HCT116 (cell line): Measurements from ENCODE around the gene SRP54. TPM values are rescaled to one million over a fixed set of nuclear protein-coding genes. Genes with fewer than 3 reads are reported as not detected.

Experiments
- ATAC-seq: fragments of 200-7000 bp; cut with Tn5 transposase; 2 replicates; pipeline ENCODE4 v1.9.1; 2020; ENCODE audit warnings: mild to moderate bottlenecking, moderate library complexity
- BruUV-seq: library from RNA; stranded (reverse); fragments of 400-500 nt; replicated peaks from 2 replicates; lab custom pipeline; 2021; lab: Mats Ljungman, UMichigan
- CTCF ChIA-PET: fragments of 300-600 bp; sonication (Branson Sonifier 250); formaldehyde crosslinking; loops from one replicate; lab custom pipeline; 2021; ENCODE audit warnings: antibody characterized with exemption; lab: Charles Lee
- POLR2A ChIA-PET: fragments of 300-600, 350-600 bp; sonication (Branson Sonifier 250); formaldehyde crosslinking; loops from one replicate; lab custom pipeline; 2021; ENCODE audit warnings: antibody characterized with exemption; lab: Charles Lee
- RAD21 ChIA-PET, 2 experiments: fragments of 300-600 bp; sonication (Branson Sonifier 250); formaldehyde crosslinking; loops; one replicate each; lab custom pipeline; 2023; ENCODE audit warnings: low total read pairs in 2 of 2; ENCODE audit not compliant: uncharacterized antibody in 2 of 2, unreplicated experiment in 2 of 2, low non-redundant PET in 1 of 2; lab: Charles Lee
- DNase-seq: peaks from one replicate; pipeline ENCODE4 v3.0.0-alpha.2; 2010; ENCODE audit warnings: low read depth, low spot score
- H2AFZ ChIP-seq: fragments of 200-600 bp; shearing (Covaris generic), sonication (generic); 2 replicates; pipeline ENCODE4 v1.6.1; 2017; ENCODE audit warnings: low read depth, mixed run types, mixed read lengths, antibody characterized with exemption, low read length; ENCODE audit not compliant: poor library complexity, severe bottlenecking
- H3K27ac ChIP-seq: 2 replicates; pipeline ENCODE4 v1.5.1; 2012; ENCODE audit warnings: low read depth, low read length
- H3K27me3 ChIP-seq: fragments of 200-600 bp; sonication (generic); 2 replicates; pipeline ENCODE4 v1.6.1; 2016; ENCODE audit warnings: mixed run types, low read length, mixed read lengths; ENCODE audit not compliant: insufficient read depth
- H3K36me3 ChIP-seq, 2 experiments: fragments of 200-500 bp in 1 of 2; fragments of 200-600 bp in 1 of 2; sonication (Bioruptor generic) in 1 of 2; sonication (generic) in 1 of 2; 2 replicates each; pipeline versions ENCODE4 v1.5.1 to v1.6.1; 2014 to 2016; ENCODE audit warnings: low read length in 2 of 2, inconsistent platforms in 1 of 2, mixed read lengths in 1 of 2, mixed run types in 1 of 2; ENCODE audit not compliant: insufficient read depth in 2 of 2, control insufficient read depth in 1 of 2
- H3K4me1 ChIP-seq, 2 experiments: fragments of 200-600 bp in 1 of 2; sonication (generic) in 1 of 2; 2 replicates each; pipeline versions ENCODE4 v1.5.1 to v1.6.1; 2012 to 2017; ENCODE audit warnings: low read length in 2 of 2, inconsistent platforms in 1 of 2, mild to moderate bottlenecking in 1 of 2, mixed read lengths in 1 of 2, mixed run types in 1 of 2, moderate library complexity in 1 of 2; ENCODE audit not compliant: insufficient read depth in 2 of 2, control insufficient read depth in 1 of 2
- H3K4me2 ChIP-seq: fragments of 200-600 bp; sonication (generic); 2 replicates; pipeline ENCODE4 v1.6.1; 2017; ENCODE audit warnings: mixed run types, low read length, mixed read lengths
- H3K4me3 ChIP-seq, 2 experiments: fragments of 200-600 bp in 1 of 2; sonication (generic) in 1 of 2; replicated peaks in 1 of 2; 2 replicates each; pipeline ENCODE4 v1.5.1; 2011 to 2016; ENCODE audit warnings: low read length in 2 of 2, control low read depth in 1 of 2, low read depth in 1 of 2, mild to moderate bottlenecking in 1 of 2, mixed read lengths in 1 of 2, mixed run types in 1 of 2
- H3K79me2 ChIP-seq: fragments of 200-600 bp; sonication (generic); 2 replicates; pipeline ENCODE4 v1.6.1; 2017; ENCODE audit warnings: mild to moderate bottlenecking, mixed run types, low read length, moderate library complexity, mixed read lengths; ENCODE audit not compliant: insufficient read depth
- H3K9ac ChIP-seq: fragments of 200-600 bp; sonication (generic); 2 replicates; pipeline ENCODE4 v1.6.1; 2016; ENCODE audit warnings: low read length, mixed read lengths
- H3K9me2 ChIP-seq: fragments of 200-600 bp; sonication (generic), shearing (Covaris generic); 2 replicates; pipeline ENCODE4 v1.6.1; 2017; ENCODE audit warnings: mixed run types, mild to moderate bottlenecking, moderate library complexity; ENCODE audit not compliant: insufficient read depth
- H3K9me3 ChIP-seq, 2 experiments: fragments of 200-500 bp in 1 of 2; fragments of 200-600 bp in 1 of 2; sonication (Bioruptor generic) in 1 of 2; sonication (generic) in 1 of 2; 2 replicates each; pipeline ENCODE4 v1.6.1; 2014 to 2017; ENCODE audit warnings: low read length in 2 of 2, mixed read lengths in 2 of 2, inconsistent platforms in 1 of 2, low read depth in 1 of 2, mild to moderate bottlenecking in 1 of 2, mixed run types in 1 of 2, moderate library complexity in 1 of 2; ENCODE audit not compliant: control insufficient read depth in 1 of 2, insufficient read depth in 1 of 2
- H4K20me1 ChIP-seq: fragments of 200-600 bp; sonication (generic), shearing (Covaris generic); 2 replicates; pipeline ENCODE4 v1.6.1; 2017; ENCODE audit warnings: mixed run types, mild to moderate bottlenecking, moderate library complexity; ENCODE audit not compliant: insufficient read depth
- ATF3 ChIP-seq: IDR thresholded peaks from 2 replicates; pipeline ENCODE4 v1.6.1; 2012
- CEBPB ChIP-seq: IDR thresholded peaks from 2 replicates; pipeline ENCODE4 v1.6.1; 2012; ENCODE audit warnings: low read depth
- EGR1 ChIP-seq: IDR thresholded peaks from 2 replicates; pipeline ENCODE4 v1.6.1; 2012; ENCODE audit warnings: low read depth
- ELF1 ChIP-seq: IDR thresholded peaks from 2 replicates; pipeline ENCODE4 v1.6.1; 2012; ENCODE audit warnings: low read depth, borderline replicate concordance
- JUND ChIP-seq: IDR thresholded peaks from 2 replicates; pipeline ENCODE4 v1.6.1; 2012
- MAX ChIP-seq: IDR thresholded peaks from 2 replicates; pipeline ENCODE4 v1.6.1; 2012
- POLR2A ChIP-seq: IDR thresholded peaks from 2 replicates; pipeline ENCODE4 v1.7.0; 2011; ENCODE audit warnings: borderline replicate concordance; ENCODE audit not compliant: insufficient read depth, insufficient read length; ENCODE audit errors: extremely low read depth
- POLR2AphosphoS5 ChIP-seq: IDR thresholded peaks from 2 replicates; pipeline ENCODE4 v1.6.1; 2011; ENCODE audit warnings: mild to moderate bottlenecking, low read depth, low read length, moderate library complexity
- REST ChIP-seq: IDR thresholded peaks from 2 replicates; pipeline ENCODE4 v1.6.1; 2012; ENCODE audit warnings: low read depth
- SIN3A ChIP-seq: IDR thresholded peaks from 2 replicates; pipeline ENCODE4 v1.6.1; 2012; ENCODE audit warnings: low read depth
- YY1 ChIP-seq: IDR thresholded peaks from 2 replicates; pipeline ENCODE4 v1.6.1; 2011; ENCODE audit warnings: low read length, low read depth, moderate library complexity, mild to moderate bottlenecking; ENCODE audit not compliant: insufficient replicate concordance; ENCODE audit errors: extremely low read depth
- ZBTB33 ChIP-seq: IDR thresholded peaks from 2 replicates; pipeline ENCODE4 v1.6.1; 2011; ENCODE audit warnings: mild to moderate bottlenecking, low read length, moderate library complexity; ENCODE audit not compliant: insufficient replicate concordance; ENCODE audit errors: extremely low read depth
- ZFX ChIP-seq: fragments of 450-650 bp; IDR thresholded peaks from 2 replicates; pipeline ENCODE4 v1.6.1; 2017
- intact Hi-C: fragments of 100-400 bp; cut with micrococcal nuclease; formaldehyde crosslinking; loops from 2 replicates; pipeline ENCODE4 v1.10.0; 2022
- total RNA-seq: library from RNA; stranded (reverse); gene quantifications from one replicate; pipeline ENCODE4 v1.2.1, GENCODE V29; 2021; ENCODE audit not compliant: unreplicated experiment

SRP54 gene
- total RNA-seq, 1 experiment from 2014 or later, result 53.0 TPM

GRCh38 chr14:34943506-34943905 is 39.3 kb upstream of the SRP54 start (continued):
- TF ChIP-seq REST (no peak), YY1 (no peak)

- Histone ChIP-seq H3K4me1 (no peaks in the 10 kb centered on the region), H3K27me3 (no peaks in the 10 kb centered on the region), H3K4me3 (no peak overlapping the region), H4K20me1 (no peaks in the 10 kb centered on the region), H2AFZ (no peak overlapping the region), H3K9me2 (no peaks in the 10 kb centered on the region), H3K79me2 (no peaks in the 10 kb centered on the region), H3K27ac (no peak overlapping the region), H3K9ac (no peak overlapping the region)
- BruUV-seq, result no TSS peak
- intact Hi-C loops, result no loop called here
- ChIA-PET POLR2A (no interaction called here), RAD21 (no interaction called here)
- DNase-seq, result no peak
- TF ChIP-seq SIN3A (no peak), POLR2A (no peak), ATF3 (no peak), YY1 (no peak), JUND (no peak), MAX (no peak), EGR1 (no peak), CEBPB (no peak), ELF1 (no peak), ZFX (no peak), POLR2AphosphoS5 (no peak), ZBTB33 (no peak)
- TF ChIP-seq, all 23 proteins: peak for 0
- H3K36me3 ChIP-seq, result no peaks in the 10 kb centered on the region
- no peaks in the 10 kb centered on the region for H3K9me3 ChIP-seq
- H3K4me2 ChIP-seq, result no peak overlapping the region
- ATAC-seq, result no peak
- CTCF ChIA-PET, result no interaction called here
Measured at GRCh38 chr14:34944744-34945143, 38.0 kb upstream of the SRP54 start.
